HTR-8/SVneo (cell line): ENCODE results near the gene BCL2L12.
A peak's percentile ranks its signal among the peaks of the same experiment; 100 is the strongest.

ENCODE experiments used
- DNase-seq: peaks from one replicate; pipeline ENCODE4 v3.0.0; 2011; ENCODE audit warnings: low spot score, mixed read lengths; ENCODE audit not compliant: insufficient read length
- FAIRE-seq: peaks from 2 replicates; lab custom pipeline; 2011; peaks lifted over from hg19 to GRCh38; lab: Jason Lieb, UNC

The BCL2L12 gene

DNA sequence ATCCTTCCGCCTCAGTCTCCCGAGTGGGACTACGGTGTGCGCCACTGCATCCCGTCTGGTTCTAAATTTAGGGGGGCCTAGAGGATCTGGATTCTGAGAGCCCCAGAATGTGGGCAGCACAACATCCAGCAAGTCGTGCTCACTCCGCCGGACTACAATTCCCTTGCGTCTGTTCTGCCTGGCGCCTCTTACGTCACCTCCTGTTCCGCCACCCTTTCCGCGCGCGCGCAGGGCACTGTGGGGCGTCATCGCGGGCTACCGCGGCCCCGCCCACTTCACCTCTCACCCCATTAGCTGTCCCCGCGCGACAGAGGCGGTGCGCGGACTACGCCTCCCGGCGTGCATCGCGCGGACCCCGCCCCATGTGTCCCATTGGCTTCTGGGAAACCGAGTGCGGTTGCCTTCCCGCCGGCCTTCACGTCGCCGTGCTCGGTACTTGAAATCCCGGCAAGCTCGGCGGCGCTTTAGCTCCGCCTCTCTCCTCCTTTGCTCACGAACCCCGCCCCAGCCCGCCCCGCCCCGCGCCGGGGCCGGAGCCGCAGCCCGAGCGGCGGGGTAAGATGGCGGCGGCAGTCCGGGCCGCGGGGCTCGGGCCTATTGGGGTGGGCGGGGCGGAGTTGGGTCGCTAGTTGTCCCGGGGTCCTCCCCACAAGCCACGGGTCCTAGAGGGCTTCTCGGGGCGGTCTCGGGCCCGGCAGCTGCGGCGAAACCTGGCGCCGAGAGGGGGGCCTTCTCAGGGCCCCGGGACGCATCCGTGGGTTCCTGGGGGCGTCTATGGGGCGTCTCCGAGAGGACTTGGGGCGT is 23.8 kb upstream of the BCL2L12 start, which contains the start of gene SCAF1:
Gene SCAF1, plus strand, starts transcription at position 522 of the 804 bp plus-strand sequence. CDS start 2,818 bp downstream, outside the sequence.
- DNase-seq, result peak; percentile 89
- peak; percentile 99 for FAIRE-seq

DNA sequence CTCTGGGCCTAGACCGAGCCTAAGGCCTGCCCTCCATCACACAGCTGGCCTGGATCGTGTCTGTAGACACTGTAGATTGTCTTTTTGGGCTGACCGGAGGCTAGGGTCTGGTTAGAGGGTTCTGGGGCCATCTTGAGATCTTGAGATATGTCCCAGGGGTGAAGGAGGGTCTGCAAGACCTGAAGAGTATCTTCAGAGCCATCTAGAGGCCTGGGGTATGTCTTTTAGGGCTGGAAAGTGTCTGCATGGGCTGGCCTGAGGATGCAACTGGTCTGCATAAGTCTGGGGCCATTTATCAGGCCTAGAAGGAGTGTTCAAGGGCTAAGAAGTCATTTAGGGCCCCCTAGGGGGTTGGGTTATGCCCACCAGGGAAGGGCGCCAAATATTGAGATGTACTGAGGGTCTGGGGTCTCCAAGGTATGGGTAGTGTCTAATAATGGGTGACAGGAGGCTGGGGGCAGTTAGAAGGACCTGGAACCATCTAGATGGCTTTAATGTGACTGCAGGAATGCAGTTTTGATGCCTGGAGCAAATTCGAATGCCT is 23.2 kb upstream of the BCL2L12 start:
- FAIRE-seq (no peak), DNase-seq (no peak)

DNA sequence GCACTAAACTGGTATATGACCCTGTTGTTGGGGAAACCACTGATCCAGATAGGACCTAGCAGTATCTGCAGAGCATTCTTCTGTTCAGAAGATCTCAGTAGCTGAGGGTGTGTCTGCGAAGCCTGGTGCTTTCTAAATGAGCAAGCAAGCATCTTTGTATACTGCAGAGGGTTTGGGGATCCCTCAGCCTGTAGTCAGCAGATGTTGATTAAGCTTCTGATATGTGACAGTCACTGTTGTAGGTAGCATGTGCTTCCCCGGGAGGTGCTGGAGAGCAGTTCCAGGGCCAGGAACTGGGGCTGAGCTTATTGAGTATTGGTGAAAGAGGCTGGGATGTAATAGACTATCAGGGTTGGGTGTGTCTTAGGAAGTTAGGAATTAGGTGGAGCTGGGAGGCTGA is 22.3 kb upstream of the BCL2L12 start:
- DNase-seq (no peak), FAIRE-seq (no peak)

DNA sequence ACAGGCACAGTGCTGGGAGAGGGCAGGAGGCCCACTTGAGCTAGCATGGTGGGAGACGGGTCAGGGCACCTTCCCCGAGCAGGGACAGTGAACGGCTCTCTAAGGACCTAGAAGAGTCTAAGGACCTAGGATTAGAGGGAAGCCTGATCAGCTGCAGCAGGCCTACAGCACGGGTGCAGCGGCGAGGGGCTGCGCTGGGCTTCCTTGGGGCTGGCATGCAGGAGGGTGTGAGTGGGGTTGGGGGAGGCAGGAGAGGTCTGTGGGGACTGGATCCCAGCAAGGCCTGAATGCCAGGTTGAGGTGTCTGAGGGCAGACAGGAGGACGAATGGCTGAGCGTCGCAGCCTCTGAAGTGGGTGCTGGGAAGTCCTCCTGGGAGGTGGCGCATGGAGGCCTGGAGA is 20.1 kb upstream of the BCL2L12 start:
- no peak for FAIRE-seq
- no peak for DNase-seq

DNA sequence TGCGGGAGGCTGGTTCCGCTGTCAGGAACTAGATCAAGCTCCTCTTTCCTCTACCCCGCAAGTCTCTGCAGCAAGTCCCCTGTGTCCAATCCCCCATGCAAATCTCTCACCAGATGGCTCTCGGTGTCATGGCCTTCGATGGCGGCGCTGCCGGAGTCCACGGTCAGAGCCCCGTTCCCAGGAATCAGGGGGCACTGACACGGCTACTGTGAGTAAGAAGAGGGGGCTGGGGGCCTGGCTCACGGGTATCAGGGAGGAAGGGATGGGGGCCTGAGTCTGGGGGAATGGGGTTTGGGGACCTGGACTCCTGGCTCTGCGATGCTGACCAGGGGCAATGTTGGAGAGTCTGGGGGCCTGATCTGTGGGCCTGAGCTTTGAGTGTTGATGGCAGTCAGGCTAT is 19.7 kb upstream of the BCL2L12 start:
- no peak for FAIRE-seq
- DNase-seq, result no peak

DNA sequence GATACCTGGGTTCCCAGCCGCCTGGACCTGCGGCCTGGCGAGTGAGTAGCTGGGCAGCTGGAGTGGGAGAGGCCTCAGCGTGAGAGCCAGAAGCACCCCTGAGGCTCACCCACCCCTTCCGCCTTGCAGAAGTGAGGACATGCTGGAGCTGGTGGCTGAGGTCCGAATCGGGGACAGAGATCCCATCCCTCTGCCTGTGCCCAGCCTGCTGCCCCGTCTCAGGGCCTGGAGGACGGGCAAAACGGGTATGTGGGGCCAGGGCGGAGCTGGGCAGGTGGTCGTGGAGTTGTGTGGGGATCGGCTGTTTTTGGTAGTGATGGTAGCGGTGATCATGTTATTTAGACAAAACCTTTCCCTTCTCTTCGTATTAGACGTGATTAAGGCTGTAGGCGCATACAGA is 19.1 kb upstream of the BCL2L12 start:
- DNase-seq, result no peak

DNA sequence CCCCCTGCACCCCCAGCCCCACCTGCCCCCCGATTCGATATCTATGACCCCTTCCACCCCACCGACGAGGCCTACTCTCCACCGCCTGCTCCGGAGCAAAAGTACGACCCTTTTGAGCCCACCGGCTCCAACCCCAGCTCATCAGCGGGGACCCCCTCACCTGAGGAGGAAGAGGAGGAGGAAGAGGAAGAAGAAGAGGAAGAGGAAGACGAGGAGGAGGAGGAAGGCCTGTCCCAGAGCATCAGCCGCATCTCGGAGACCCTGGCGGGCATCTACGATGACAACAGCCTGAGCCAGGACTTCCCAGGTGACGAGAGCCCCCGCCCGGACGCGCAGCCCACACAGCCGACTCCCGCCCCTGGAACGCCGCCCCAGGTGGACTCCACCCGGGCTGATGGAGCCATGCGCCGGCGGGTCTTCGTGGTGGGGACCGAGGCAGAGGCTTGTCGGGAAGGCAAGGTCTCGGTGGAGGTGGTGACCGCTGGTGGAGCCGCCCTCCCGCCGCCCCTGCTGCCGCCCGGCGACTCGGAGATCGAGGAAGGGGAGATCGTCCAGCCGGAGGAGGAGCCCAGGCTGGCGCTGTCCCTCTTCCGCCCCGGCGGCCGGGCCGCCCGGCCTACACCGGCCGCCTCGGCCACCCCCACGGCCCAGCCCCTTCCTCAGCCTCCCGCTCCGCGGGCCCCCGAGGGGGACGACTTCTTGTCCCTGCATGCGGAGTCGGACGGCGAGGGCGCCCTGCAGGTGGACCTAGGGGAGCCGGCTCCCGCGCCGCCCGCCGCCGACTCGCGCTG is 14.5 kb upstream of the BCL2L12 start:
- FAIRE-seq, result no peak
- DNase-seq, result no peak

More for the DNA sequence above, 19.1 kb upstream of the BCL2L12 start:
- FAIRE-seq, result no peak

DNA sequence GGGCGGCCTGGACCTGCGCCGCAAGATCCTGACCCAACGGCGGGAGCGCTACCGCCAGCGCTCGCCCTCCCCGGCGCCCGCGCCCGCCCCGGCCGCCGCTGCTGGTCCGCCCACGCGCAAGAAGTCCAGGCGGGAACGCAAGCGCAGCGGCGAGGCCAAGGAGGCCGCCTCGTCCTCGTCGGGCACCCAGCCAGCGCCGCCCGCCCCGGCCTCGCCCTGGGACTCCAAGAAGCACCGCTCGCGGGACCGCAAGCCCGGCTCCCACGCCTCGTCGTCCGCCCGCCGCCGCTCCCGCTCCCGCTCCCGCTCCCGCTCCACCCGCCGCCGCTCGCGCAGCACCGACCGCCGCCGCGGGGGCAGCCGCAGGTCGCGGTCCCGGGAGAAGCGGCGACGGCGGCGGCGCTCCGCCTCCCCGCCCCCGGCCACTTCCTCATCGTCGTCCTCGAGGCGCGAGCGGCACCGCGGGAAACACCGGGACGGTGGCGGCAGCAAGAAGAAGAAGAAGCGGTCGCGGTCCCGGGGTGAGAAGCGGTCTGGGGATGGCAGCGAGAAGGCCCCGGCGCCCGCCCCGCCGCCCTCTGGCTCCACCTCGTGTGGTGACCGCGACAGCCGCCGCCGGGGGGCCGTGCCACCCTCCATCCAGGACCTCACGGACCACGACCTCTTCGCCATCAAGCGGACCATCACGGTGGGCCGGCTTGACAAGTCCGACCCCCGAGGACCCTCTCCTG is 13.7 kb upstream of the BCL2L12 start:
- DNase-seq, result no peak
- no peak for FAIRE-seq

DNA sequence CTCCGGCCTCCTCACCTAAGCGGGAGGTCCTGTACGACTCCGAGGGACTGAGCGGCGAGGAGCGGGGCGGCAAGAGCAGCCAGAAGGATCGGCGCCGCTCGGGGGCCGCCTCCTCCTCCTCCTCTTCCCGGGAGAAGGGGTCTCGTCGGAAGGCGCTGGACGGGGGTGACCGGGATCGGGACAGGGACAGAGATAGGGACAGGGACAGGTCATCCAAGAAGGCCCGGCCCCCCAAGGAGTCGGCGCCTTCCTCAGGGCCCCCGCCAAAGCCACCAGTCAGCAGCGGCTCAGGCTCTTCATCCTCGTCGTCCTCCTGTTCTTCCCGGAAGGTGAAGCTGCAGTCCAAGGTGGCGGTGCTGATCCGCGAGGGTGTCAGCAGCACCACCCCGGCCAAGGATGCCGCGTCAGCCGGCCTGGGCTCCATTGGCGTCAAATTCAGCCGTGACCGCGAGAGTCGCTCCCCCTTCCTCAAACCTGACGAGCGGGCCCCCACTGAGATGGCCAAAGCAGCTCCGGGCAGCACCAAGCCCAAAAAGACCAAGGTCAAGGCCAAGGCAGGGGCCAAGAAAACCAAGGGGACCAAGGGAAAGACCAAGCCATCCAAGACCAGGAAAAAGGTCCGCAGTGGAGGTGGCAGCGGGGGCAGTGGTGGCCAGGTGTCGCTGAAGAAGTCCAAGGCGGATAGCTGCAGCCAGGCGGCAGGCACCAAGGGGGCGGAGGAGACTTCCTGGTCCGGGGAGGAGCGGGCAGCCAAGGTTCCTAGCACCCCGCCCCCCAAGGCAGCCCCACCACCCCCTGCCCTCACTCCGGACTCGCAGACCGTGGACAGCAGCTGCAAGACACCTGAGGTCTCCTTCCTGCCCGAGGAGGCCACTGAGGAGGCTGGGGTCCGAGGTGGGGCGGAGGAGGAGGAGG is 12.9 kb upstream of the BCL2L12 start:
- DNase-seq (no peak), FAIRE-seq (no peak)

DNA sequence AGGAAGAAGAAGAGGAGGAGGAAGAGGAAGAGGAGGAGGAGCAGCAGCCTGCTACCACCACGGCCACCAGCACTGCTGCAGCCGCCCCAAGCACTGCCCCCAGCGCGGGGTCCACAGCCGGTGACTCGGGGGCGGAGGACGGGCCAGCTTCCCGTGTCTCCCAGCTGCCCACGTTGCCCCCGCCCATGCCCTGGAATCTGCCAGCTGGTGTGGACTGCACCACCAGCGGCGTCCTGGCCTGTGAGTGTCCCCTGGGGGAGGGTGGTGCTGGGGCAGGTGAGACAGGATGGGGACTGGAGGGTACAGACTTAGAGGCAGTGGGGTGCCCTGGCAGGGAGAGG is 12.3 kb upstream of the BCL2L12 start:
- no peak for FAIRE-seq
- DNase-seq, result no peak

DNA sequence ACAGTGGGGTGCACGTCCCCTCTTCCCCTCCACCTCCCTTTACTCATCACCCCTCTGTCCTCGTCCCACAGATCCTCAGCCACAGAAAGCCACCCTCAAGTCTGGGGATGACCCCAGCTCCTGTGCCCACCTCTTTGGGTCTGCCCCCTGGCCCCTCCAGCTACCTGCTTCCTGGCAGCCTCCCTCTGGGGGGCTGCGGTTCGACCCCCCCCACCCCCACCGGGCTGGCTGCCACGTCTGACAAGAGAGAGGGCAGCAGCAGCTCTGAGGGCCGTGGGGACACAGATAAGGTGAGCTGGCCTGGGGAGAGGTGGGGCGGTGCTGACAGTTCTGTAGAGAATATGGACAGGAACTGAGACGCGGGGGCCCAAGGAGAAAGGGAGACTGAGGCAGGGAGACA is 11.2 kb upstream of the BCL2L12 start:
- no peak for FAIRE-seq
- no peak for DNase-seq

DNA sequence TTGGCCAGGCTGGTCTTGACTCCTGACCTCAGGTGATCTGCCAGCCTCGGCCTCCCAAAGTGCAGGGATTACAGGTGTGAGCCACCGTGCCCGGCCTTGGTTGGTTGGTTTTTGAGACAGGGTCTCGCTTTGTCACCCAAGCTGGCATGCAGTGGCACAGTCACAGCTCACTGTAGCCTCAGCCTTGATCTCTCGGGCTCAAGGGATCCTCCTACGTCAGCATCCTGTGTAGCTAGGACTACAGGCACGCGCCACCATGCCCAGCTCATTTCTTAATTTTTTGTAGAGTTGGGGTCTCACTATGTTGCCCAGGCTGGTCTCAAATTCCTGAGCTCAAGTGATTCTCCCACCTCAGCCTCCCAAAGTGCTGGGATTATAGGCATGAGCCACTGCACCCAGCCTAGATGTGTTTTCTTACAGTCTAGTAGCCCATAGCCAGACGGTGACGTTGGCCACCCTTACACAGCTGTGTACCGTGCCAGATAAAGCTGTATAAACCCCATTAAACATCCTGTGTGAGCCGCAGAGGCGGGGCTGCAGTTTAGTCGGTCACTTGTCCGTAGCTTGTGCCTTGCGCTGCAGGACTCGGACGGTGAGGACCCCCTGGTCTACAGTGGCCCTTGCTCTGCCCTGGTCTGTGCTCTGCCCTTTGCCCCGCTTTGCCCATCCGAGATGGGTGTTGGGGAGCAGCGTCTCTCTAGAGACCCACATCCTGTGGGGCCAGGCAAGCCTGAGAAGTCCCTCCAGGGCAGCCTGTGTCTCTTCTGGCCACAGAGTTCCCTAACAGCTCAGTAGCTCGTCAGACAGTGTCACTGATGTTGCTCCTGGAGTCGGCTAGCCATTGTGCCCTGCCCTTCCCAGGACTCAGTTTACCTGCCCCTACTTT is 9.9 kb upstream of the BCL2L12 start:
- no peak for FAIRE-seq
- no peak for DNase-seq

DNA sequence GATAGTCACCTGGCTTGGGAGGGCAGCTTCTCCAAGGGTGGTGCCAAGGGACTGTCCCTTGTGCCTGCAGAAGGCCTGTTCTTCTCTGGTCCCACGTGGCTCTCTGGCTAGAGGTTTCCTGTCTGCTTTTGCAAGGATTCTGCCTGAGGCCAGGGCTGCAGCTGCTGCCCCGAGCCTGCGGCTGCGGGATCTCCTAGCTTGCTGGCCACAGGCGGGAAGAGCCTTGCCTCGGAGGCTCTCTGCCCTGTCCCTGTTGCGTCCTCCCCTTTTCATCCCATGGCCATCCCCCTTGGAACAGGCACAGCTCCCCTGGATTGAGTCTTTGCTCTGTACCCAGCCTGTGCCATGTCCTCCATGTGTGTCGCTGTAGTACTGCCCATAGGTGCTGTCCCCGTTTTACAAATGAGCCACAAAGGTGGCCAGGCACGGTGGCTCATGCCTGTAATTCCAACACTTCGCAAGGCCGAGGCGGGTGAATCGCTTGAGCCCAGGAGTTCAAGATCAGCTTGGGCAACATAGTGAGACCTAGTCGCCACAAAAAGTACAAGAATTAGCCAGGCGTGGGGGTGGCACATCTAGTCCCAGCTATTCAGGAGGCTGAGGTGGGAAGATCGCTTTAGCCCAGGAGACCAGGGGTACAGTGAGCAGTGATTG is 9.2 kb upstream of the BCL2L12 start:
- DNase-seq (no peak), FAIRE-seq (no peak)

DNA sequence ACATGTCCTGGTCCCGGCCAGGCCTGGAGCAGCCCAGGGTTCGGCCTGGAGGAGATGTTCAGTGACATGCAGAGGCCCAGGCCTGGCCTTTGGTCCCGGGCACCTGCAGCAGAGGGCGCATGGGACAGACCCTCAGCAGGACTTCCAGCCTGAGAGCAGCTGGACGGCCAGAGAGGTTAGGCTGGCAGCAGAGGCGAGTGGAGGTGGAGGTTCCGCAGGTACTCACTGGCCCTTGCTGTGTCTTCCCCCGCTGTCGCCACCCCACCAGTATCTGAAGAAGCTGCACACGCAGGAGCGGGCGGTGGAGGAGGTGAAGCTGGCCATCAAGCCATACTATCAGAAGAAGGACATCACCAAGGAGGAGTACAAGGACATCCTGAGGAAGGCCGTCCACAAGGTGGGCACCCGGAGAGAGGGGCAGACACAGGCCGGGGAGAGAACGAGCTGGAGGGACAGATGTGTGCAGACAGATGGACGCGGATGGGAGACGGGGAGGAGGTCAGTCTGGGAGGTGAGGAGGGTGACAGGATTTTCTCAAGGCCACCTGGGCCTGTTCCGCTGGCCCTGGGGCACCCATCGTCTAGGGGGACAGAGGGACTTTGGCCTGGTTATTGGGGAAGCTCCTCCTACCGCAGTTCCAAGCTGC is 8.1 kb upstream of the BCL2L12 start:
- FAIRE-seq (no peak), DNase-seq (no peak)

DNA sequence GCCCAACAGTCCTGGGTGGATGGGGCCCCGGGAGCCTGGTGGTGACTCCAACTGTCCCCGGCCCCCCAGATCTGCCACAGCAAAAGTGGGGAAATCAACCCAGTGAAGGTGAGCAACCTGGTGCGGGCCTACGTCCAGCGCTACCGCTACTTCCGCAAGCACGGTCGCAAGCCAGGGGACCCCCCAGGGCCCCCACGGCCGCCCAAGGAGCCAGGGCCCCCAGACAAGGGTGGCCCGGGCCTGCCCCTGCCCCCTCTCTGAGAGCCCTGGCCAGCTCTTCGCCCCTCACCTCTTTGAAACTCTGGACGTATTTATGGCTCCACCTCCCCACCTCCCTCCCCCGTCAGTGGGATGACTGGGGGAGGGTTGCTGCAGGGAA is 7.6 kb upstream of the BCL2L12 start:
- DNase-seq (no peak), FAIRE-seq (no peak)

DNA sequence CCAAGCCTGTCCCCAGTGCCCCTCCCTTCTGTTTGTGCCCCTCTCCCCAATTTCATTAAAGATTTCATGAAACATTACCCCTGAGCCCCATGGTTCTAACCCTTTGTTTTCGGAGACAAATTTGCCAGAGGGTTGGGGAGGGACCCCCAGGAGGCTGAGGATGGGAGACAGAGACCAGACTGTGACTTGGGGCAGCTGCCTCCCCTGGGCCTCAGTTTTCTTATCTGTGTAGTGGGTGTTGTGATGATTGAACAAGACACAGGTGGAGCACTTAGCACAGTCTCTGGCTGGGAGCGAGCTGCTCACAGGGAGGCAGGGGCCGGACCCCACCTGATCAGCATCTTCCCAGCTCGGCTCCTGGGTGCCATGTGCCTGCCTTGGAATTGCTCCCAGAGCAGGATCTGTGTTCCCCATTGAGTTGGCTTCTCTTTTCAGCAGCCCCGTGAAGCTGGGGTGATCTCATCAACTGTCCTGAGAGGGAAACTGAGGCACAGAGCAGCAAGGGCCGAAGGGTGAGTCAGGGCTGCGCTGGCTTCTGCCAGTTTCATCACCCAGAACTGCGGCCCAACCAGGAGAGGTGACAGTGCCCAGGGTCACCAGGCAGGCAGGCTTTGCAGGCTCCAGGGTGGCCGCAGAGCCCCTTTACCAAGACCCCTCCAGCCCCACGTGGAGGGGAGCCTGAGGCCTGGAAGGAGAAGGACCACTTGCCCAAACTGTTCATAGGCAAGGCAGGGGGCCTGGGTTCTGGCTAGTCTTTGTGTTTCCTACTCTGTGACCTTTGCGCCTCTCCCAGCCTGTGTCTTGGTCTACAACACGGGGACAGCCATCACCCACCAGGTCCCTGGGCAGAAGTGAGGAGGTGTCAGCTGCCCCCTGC is 6.9 kb upstream of the BCL2L12 start:
- DNase-seq, result no peak
- no peak for FAIRE-seq
